ENCODE results near the gene GCK. TPM values are rescaled to one million over a fixed set of nuclear protein-coding genes. Genes with fewer than 3 reads are reported as not detected.

Gene GCK
- total RNA-seq, 4 donors from 2014 or later = 0.16 to 0.96 TPM; not detected in 2

GRCh38 chr7:44154703-44155102 is 34.5 kb downstream of the GCK start:
- no peak for DNase-seq
- WGBS, 2 donors (ENCODE audit: low coverage in 1 of 2) = 65% methylated on average over 3 of the region's 3 CpGs; no CpG with 5 or more reads in 1 of the 2 donors
- H3K27ac ChIP-seq = no peak overlapping the region
- no peaks in the 10 kb centered on the region for H3K9me3 ChIP-seq
- no peak for TF ChIP-seq POLR2AphosphoS5 (IDR thresholded peaks at IDR 0.05)
- TF ChIP-seq EP300 (IDR thresholded peaks at IDR 0.05; ENCODE audit: low read depth) = no peak
- TF ChIP-seq POLR2A (IDR thresholded peaks at IDR 0.05) = no peak
- TF ChIP-seq CTCF (IDR thresholded peaks at IDR 0.05) = no peak
- no peaks in the 10 kb centered on the region for H3K27me3 ChIP-seq
- H3K36me3 ChIP-seq = no peaks in the 10 kb centered on the region
- intact Hi-C loops (cut with DNase I; ENCODE audit: low total_unique reads) (no loop called here), in situ Hi-C loops (cut with MboI; ENCODE audit: low pct_ligation_motif_present in 1 of 4, low pct_unique_long_range_greater_than_20kb in 1 of 4, low sequenced_read_pairs in 3 of 4) (no loop called here)
- H3K4me1 ChIP-seq = no peaks in the 10 kb centered on the region
- H3K4me3 ChIP-seq = no peak overlapping the region

- in situ Hi-C loops (cut with MboI; ENCODE audit: low pct_ligation_motif_present in 1 of 4, low pct_unique_long_range_greater_than_20kb in 1 of 4, low sequenced_read_pairs in 3 of 4) = no loop called here
- no peaks in the 10 kb centered on the region for H3K9me3 ChIP-seq
- no peak overlapping the region for H3K27ac ChIP-seq
- intact Hi-C loops (cut with DNase I; ENCODE audit: low total_unique reads) = no loop called here
- no peaks in the 10 kb centered on the region for H3K36me3 ChIP-seq
- DNase-seq = no peak
- no peak overlapping the region for H3K4me3 ChIP-seq
- 94% methylated on average over 5 of the region's 5 CpGs; no CpG with 5 or more reads in 1 of the 2 donors for WGBS, 2 donors (ENCODE audit: low coverage in 1 of 2)
- H3K4me1 ChIP-seq = no peaks in the 10 kb centered on the region
- H3K27me3 ChIP-seq = no peaks in the 10 kb centered on the region
- TF ChIP-seq CTCF (IDR thresholded peaks at IDR 0.05) = no peak
- no peak for TF ChIP-seq POLR2AphosphoS5 (IDR thresholded peaks at IDR 0.05)
- no peak for TF ChIP-seq EP300 (IDR thresholded peaks at IDR 0.05; ENCODE audit: low read depth)
- TF ChIP-seq POLR2A (IDR thresholded peaks at IDR 0.05) = no peak
Measured at GRCh38 chr7:44153948-44154335, 35.3 kb downstream of the GCK start.

GRCh38 chr7:44152971-44153947 is 36.0 kb downstream of the GCK start:
- TF ChIP-seq EP300 (IDR thresholded peaks at IDR 0.05; ENCODE audit: low read depth) (no peak), CTCF (IDR thresholded peaks at IDR 0.05) (no peak), POLR2AphosphoS5 (IDR thresholded peaks at IDR 0.05) (no peak), POLR2A (IDR thresholded peaks at IDR 0.05) (no peak)
- H3K4me3 ChIP-seq = no peak overlapping the region
- H3K27me3 ChIP-seq = no peaks in the 10 kb centered on the region
- intact Hi-C loops (cut with DNase I; ENCODE audit: low total_unique reads) (no loop called here), in situ Hi-C loops (cut with MboI; ENCODE audit: low pct_ligation_motif_present in 1 of 4, low pct_unique_long_range_greater_than_20kb in 1 of 4, low sequenced_read_pairs in 3 of 4) (no loop called here)
- H3K9me3 ChIP-seq = no peaks in the 10 kb centered on the region
- 91% methylated on average over 20 of the region's 22 CpGs; no CpG with 5 or more reads in 1 of the 2 donors for WGBS, 2 donors (ENCODE audit: low coverage in 1 of 2)
- no peak overlapping the region for H3K27ac ChIP-seq
- H3K36me3 ChIP-seq = no peaks in the 10 kb centered on the region
- H3K4me1 ChIP-seq = no peaks in the 10 kb centered on the region
- DNase-seq = no peak

GRCh38 chr7:44151956-44152355 is 37.3 kb downstream of the GCK start:
- DNase-seq = no peak
- intact Hi-C loops (cut with DNase I; ENCODE audit: low total_unique reads) = no loop called here
- no peaks in the 10 kb centered on the region for H3K4me1 ChIP-seq
- no peak overlapping the region for H3K27ac ChIP-seq
- no peak overlapping the region for H3K4me3 ChIP-seq
- 96% methylated on average over 9 of the region's 9 CpGs; no CpG with 5 or more reads in 1 of the 2 donors for WGBS, 2 donors (ENCODE audit: low coverage in 1 of 2)
- no peaks in the 10 kb centered on the region for H3K9me3 ChIP-seq
- no peaks in the 10 kb centered on the region for H3K27me3 ChIP-seq
- H3K36me3 ChIP-seq = no peaks in the 10 kb centered on the region
- in situ Hi-C loops (cut with MboI; ENCODE audit: low pct_ligation_motif_present in 1 of 4, low pct_unique_long_range_greater_than_20kb in 1 of 4, low sequenced_read_pairs in 3 of 4) = no loop called here
- TF ChIP-seq POLR2A (IDR thresholded peaks at IDR 0.05) = no peak
- no peak for TF ChIP-seq EP300 (IDR thresholded peaks at IDR 0.05; ENCODE audit: low read depth)
- TF ChIP-seq POLR2AphosphoS5 (IDR thresholded peaks at IDR 0.05) = no peak
- TF ChIP-seq CTCF (IDR thresholded peaks at IDR 0.05) = no peak
